Ishikawa (cell line): ENCODE measurements around the gene FARS2.

Experiments used
- CEBPB ChIP-seq: IDR thresholded peaks from 2 replicates; pipeline ENCODE4 v1.6.1; 2012
- EP300 ChIP-seq: IDR thresholded peaks from 2 replicates; pipeline ENCODE4 v1.6.1; 2012; ENCODE audit warnings: borderline replicate concordance
- MAX ChIP-seq: IDR thresholded peaks from 2 replicates; pipeline ENCODE4 v1.6.1; 2012
- REST ChIP-seq: IDR thresholded peaks from 2 replicates; pipeline ENCODE4 v1.6.1; 2012; ENCODE audit warnings: low read depth, mild to moderate bottlenecking
- YY1 ChIP-seq: IDR thresholded peaks from 2 replicates; pipeline ENCODE4 v1.6.1; 2012; ENCODE audit warnings: low read depth

- no peak for TF ChIP-seq REST
- TF ChIP-seq MAX = no peak
- no peak for TF ChIP-seq YY1
- TF ChIP-seq CEBPB = no peak
- TF ChIP-seq EP300 = no peak
These were observed 11.7 kb upstream of the FARS2 start for GRCh38 chr6:5249451-5250122.
